Measurements from ENCODE around the gene LTB4R2. TPM values are rescaled to one million over a fixed set of nuclear protein-coding genes. Genes with fewer than 3 reads are reported as not detected.
A peak's percentile ranks its signal among the peaks of the same experiment; 100 is the strongest.
"Not testable (repeated sequence)": the region's sequence is repeated elsewhere in the genome, so short reads cannot be mapped to it uniquely, and the experiment has no call there.

The LTB4R2 gene
- total RNA-seq, 2 experiments from 2014 or later = 17.8 to 18.7 TPM

DNA sequence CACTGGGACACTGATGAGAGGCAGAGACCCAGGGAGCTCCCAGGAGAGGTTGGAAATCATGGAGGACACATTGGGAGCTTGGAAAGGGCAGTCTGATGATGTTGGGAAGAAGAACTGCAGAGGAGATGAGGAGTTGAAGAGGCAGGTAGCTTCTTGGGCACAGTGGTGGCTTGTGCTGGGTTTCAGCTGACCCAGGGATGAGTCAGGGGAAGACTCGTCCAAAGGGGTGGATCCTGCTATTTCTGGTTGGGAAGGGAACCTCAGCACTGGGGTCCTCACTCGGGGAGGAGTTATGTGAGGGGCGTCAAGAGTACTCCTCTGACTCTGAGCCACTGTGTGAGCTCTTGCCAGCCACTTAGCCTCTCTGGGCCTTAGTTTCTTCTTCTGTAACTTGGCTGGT, 13.4 kb downstream of the LTB4R2 start:
- POLR2A ChIA-PET = interaction anchor here (1.1 to 1.3 kb wide), 2 partner anchors 12 to 108 kb away, joined by 3 read pairs; partner anchors contain the start of gene LTB4R
- Mint-ChIP-seq H3K4me1 (ENCODE audit: low read depth) (peaks cover 24% of the 10 kb centered on the region), H3K4me3 (no peak overlapping the region)

DNA sequence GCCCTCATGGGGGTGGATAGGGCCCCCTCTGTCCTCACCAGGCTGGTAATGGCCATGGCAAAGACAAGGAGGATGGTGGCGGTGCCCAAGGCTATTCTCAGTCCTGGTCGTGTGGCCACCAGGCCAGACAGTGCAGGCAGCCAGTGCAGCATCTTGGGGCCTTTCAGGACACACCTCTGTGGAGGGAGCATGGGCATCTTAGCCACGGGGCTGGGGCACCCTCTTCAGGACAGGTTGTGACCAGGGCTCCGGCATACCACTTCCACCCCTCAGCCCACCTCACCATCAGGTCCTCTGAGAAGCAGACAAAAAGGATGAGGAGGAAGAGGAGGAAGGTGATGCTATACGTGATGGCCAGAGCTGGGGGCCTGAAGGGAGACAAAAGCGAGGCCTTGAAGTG, 14.1 kb downstream of the LTB4R2 start:
- DNase-seq (no peak), ATAC-seq (no peak)
- Mint-ChIP-seq H3K9me3 (ENCODE audit: insufficient read depth) (no peaks in the 10 kb centered on the region), H3K27ac (no peak overlapping the region), H3K27me3 (ENCODE audit: low read depth) (peaks cover 14% of the 10 kb centered on the region), H3K4me1 (ENCODE audit: low read depth) (peaks cover 29% of the 10 kb centered on the region), H3K36me3 (ENCODE audit: low read depth) (no peaks in the 10 kb centered on the region), H3K4me3 (no peak overlapping the region)
- ChIA-PET CTCF (interaction anchor here (0.9 to 8.9 kb wide), 7 partner anchors 9 to 114 kb away, joined by 3 to 87 read pairs (median 5); partner anchors contain the start of genes ADCY4, CBLN3, CIDEB and KHNYN), POLR2A (no interaction called here)

More for the DNA sequence above, 13.4 kb downstream of the LTB4R2 start:
- peaks cover 15% of the 10 kb centered on the region for H3K27me3 Mint-ChIP-seq (ENCODE audit: low read depth)
- no peak overlapping the region for H3K27ac Mint-ChIP-seq
- H3K9me3 Mint-ChIP-seq (ENCODE audit: insufficient read depth) = no peaks in the 10 kb centered on the region
- no peak for DNase-seq
- no peaks in the 10 kb centered on the region for H3K36me3 Mint-ChIP-seq (ENCODE audit: low read depth)
- no peak for ATAC-seq
- CTCF ChIA-PET = interaction anchor here (0.9 to 8.9 kb wide), 5 partner anchors 10 to 114 kb away, joined by 3 to 87 read pairs (median 5); partner anchors contain the start of genes ADCY4, CIDEB, LTB4R and LTB4R2

DNA sequence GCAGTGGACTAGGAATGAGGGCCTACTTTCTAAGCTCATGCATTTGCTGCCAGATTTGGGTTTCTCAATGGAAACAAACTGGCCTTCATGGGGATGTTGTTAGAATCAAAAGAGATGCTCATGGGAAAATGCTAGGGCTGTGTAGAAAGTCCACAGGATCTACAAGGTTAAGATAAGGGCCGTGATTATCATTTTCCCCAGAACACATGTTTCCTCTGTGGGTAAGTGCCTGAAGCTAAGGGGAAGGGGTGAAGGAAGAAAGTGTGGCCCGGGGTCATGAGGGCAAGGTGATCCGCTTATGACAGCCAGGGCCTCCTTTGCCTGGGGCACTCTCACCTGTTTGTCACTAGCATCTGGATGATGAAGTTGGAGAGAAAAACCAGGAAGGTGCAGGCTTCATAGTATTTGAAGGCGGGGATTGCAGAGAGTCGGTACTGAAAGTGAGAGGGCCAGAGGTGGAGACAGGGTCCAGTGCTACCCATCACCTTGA, 15.1 kb downstream of the LTB4R2 start:
- H3K27ac Mint-ChIP-seq = no peak overlapping the region

DNA sequence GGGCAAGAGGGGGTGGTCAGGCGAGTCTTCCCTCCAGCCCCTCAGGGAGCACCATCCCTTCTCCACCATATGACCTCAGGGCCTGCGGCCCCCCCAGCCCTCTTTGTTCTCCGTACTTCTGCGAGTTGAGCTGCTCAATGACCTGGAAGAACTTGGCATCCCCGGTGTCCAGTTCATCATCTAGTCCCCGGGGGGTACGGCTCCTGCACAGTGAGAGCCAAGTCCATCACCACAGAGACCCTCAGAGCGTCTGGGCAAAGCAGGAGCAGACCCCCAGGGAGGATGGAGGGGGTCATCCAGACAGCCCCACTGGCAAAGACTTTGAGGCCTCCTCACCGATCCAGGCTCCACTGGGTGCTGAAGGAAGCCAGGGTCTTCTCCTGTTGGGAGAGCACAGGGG, 16.0 kb downstream of the LTB4R2 start:
- ChIA-PET CTCF (interaction anchor here (1.2 to 9.0 kb wide), 7 partner anchors 7 to 112 kb away, joined by 3 to 142 read pairs (median 42); partner anchors contain the start of genes ADCY4, CBLN3, CIDEB and KHNYN), POLR2A (interaction anchor here (0.7 to 1.1 kb wide), 3 partner anchors 55 to 110 kb away, joined by 3 to 5 read pairs (median 3); partner anchors contain the start of gene RABGGTA)
- Mint-ChIP-seq H3K4me3 (no peak overlapping the region), H3K36me3 (ENCODE audit: low read depth) (no peaks in the 10 kb centered on the region), H3K4me1 (ENCODE audit: low read depth) (peaks cover 47% of the 10 kb centered on the region), H3K9me3 (ENCODE audit: insufficient read depth) (no peaks in the 10 kb centered on the region), H3K27me3 (ENCODE audit: low read depth) (peaks cover 3% of the 10 kb centered on the region), H3K27ac (no peak overlapping the region)
- DNase-seq (no peak), ATAC-seq (no peak)

More for the DNA sequence above, 15.1 kb downstream of the LTB4R2 start:
- Mint-ChIP-seq H3K4me1 (ENCODE audit: low read depth) (peaks cover 39% of the 10 kb centered on the region), H3K36me3 (ENCODE audit: low read depth) (no peaks in the 10 kb centered on the region), H3K9me3 (ENCODE audit: insufficient read depth) (no peaks in the 10 kb centered on the region), H3K4me3 (no peak overlapping the region), H3K27me3 (ENCODE audit: low read depth) (peaks cover 7% of the 10 kb centered on the region)
- ATAC-seq = no peak
- DNase-seq = no peak
- CTCF ChIA-PET = interaction anchor here (1.0 to 8.9 kb wide), 7 partner anchors 8 to 113 kb away, joined by 3 to 87 read pairs (median 5); partner anchors contain the start of genes ADCY4, CBLN3, CIDEB and KHNYN
- POLR2A ChIA-PET = interaction anchor here (0.7 to 1.1 kb wide), 4 partner anchors 54 to 111 kb away, joined by 3 to 5 read pairs (median 4); partner anchors contain the start of genes KHNYN and RABGGTA

DNA sequence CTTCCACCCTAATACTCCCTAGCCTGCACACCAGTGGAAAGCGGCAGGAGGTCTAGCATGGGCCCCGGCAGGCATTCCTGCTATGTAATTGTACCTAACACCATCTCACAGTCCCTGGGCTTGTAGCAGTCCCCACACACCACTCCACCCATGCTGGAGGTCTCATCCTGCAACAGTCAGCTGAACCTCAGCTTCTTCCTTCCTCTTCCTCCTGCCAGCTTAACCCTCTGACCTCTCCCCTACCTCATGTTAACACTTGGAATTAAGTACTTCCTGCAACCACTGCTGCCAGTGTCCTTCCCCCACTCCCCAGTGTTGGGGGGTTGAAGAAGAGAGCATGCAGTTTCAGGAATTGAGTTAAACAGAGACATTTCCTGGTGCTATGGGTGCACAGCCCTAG, 17.4 kb downstream of the LTB4R2 start:
- peak overlapping the region; percentile 90 for H3K27ac Mint-ChIP-seq
- DNase-seq = no peak
- H3K9me3 Mint-ChIP-seq (ENCODE audit: insufficient read depth) = no peaks in the 10 kb centered on the region
- CTCF ChIA-PET = interaction anchor here (0.6 to 9.0 kb wide), 10 partner anchors 9 to 114 kb away, joined by 3 to 142 read pairs (median 6); partner anchors contain the start of genes CIDEB, KHNYN, LTB4R and LTB4R2
- no peak for ATAC-seq
- no peak overlapping the region for H3K4me3 Mint-ChIP-seq
- peaks cover 60% of the 10 kb centered on the region for H3K4me1 Mint-ChIP-seq (ENCODE audit: low read depth)
- no peaks in the 10 kb centered on the region for H3K36me3 Mint-ChIP-seq (ENCODE audit: low read depth)
- peaks cover 8% of the 10 kb centered on the region for H3K27me3 Mint-ChIP-seq (ENCODE audit: low read depth)
- POLR2A ChIA-PET = interaction anchor here (1.5 kb wide), 1 partner anchor 103 kb away, joined by 7 read pairs; the partner anchor contains the start of genes CBLN3 and KHNYN

DNA sequence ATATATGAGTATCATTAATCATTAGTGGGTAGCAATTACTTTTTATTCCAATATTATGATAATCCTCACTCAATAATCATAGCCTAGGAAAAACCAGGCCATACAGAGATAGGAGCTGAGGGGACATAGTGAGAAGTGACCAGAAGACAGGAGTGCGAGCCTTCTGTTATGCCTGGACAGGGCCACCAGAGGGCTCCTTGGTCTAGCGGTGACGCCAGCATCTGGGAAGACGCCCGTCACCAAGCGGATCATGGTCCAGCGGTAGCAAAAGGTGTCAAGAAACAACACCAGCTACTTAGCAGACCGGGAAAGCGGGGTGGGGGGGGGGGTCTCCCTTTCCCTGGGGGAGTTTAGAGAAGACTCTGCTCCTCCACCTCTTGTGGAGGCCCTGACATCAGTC, 18.0 kb downstream of the LTB4R2 start:
- H3K9me3 Mint-ChIP-seq (ENCODE audit: insufficient read depth); DNase-seq; ATAC-seq; H3K27ac Mint-ChIP-seq; H3K4me3 Mint-ChIP-seq; H3K36me3 Mint-ChIP-seq (ENCODE audit: low read depth): not testable (repeated sequence)
- CTCF ChIA-PET = interaction anchor here (0.9 to 9.0 kb wide), 9 partner anchors 12 to 167 kb away, joined by 3 to 142 read pairs (median 6); partner anchors contain the start of genes CIDEB, IRF9, KHNYN and LTB4R
- Mint-ChIP-seq H3K27me3 (ENCODE audit: low read depth) (peaks cover 11% of the 10 kb centered on the region), H3K4me1 (ENCODE audit: low read depth) (peaks cover 64% of the 10 kb centered on the region)
- POLR2A ChIA-PET = interaction anchor here (1.5 to 13.7 kb wide), 3 partner anchors 14 to 103 kb away, joined by 5 to 185 read pairs (median 7); partner anchors contain the start of genes CBLN3 and KHNYN

DNA sequence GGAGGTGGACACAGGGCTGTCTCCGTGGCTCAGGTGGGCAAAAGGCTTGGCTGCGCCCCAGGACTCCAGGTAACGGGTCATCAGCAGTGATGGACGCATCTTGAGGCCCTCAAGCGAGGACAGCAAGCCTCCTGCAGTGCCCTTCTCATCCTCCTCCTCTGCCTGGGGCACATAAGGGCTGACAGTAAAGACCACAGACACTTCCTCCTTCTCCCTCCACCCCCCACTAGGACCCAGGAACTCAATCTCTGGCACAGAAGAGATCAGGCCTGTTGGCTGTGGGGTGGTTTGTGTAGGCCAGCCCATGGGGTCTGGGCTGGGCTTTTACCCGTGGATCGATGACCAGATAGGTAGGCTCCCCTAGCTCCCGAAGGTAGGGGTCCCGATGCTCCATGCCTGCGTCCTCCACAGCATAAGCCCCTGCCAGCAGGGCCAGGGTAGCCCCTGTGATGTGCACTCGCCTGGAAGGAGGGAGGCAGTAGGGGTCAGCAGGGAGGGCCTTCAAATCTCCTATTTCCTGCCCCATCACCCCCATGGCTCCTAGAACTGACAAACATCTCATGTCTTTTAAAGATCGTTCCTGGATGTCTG, 19.2 kb downstream of the LTB4R2 start:
- CTCF ChIA-PET = interaction anchor here (0.7 to 9.0 kb wide), 7 partner anchors 8 to 108 kb away, joined by 3 to 142 read pairs (median 10); partner anchors contain the start of genes CIDEB, KHNYN, LTB4R and LTB4R2
- Mint-ChIP-seq H3K27ac (peak overlapping the region; percentile 71), H3K27me3 (ENCODE audit: low read depth) (peaks cover 14% of the 10 kb centered on the region), H3K4me3 (no peak overlapping the region), H3K4me1 (ENCODE audit: low read depth) (peaks cover 77% of the 10 kb centered on the region), H3K9me3 (ENCODE audit: insufficient read depth) (no peaks in the 10 kb centered on the region), H3K36me3 (ENCODE audit: low read depth) (no peaks in the 10 kb centered on the region)
- DNase-seq = no peak
- POLR2A ChIA-PET = interaction anchor here (0.6 to 13.7 kb wide), 5 partner anchors 15 to 364 kb away, joined by 3 to 185 read pairs (median 4); partner anchors contain the start of genes CBLN3, KHNYN and TINF2
- ATAC-seq = no peak

DNA sequence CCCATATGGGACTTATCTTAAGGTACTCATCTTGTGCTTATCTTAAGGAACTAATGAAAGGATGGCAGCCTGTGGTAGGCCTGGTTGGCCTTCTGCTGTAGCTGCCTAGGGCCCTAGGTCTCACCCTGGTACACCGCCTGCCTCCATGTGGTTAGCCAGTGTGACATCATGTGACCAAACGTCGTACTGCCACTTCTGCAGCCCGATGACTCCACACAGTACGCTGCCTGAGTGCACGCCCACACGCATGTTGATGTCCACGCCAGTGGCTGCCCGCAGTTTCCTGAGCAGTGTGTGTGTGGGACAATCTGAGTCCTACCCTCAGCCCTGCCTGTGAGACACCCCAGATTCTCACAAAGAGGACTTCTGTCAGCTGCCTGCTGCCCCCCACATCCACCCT, 19.8 kb downstream of the LTB4R2 start:
- Mint-ChIP-seq H3K4me1 (ENCODE audit: low read depth) (peaks cover 79% of the 10 kb centered on the region), H3K27ac (peak overlapping the region; percentile 71), H3K36me3 (ENCODE audit: low read depth) (no peaks in the 10 kb centered on the region), H3K4me3 (peak overlapping the region; percentile 25), H3K27me3 (ENCODE audit: low read depth) (peaks cover 16% of the 10 kb centered on the region), H3K9me3 (ENCODE audit: insufficient read depth) (no peaks in the 10 kb centered on the region)
- CTCF ChIA-PET = interaction anchor here (1.1 to 9.0 kb wide), 5 partner anchors 8 to 107 kb away, joined by 3 to 142 read pairs (median 17); partner anchors contain the start of genes CIDEB, KHNYN, LTB4R and LTB4R2
- POLR2A ChIA-PET = interaction anchor here (0.6 to 13.7 kb wide), 4 partner anchors 16 to 364 kb away, joined by 3 to 185 read pairs (median 4); partner anchors contain the start of genes CBLN3 and KHNYN
- DNase-seq (peak; percentile 80), ATAC-seq (peak; percentile 48)

DNA sequence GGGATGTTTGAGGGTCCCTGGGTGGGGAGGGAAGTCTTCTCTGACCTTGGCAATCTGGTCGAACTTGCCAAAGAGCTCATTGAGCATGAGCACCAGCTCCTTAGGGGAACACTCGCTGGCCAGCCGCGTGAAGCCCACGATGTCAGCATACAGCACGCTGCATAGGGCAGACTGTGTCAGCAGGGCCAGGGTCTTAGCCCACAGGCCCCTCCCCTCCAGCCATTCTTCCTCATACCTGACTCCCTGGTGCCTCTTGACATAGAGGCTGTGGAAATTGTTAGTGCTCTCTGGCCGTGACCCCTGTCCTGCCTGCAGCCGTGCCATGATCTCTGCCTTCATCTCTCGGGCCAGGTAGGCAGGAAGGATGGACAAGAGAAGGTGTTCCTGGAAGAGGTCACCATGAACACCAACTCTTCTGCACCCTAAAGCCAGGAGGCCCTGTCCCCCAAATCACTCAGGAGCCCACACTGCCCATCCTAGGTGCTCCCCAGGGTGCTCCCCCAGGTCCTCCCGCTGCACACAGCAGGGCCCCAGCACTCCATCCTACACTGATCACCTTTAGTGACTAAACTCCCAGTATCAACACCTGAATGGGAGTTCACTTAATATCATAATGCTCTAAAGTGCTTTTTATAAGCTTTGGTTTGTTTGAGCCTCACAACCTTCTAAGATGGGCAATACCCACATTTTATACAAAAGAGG, 21.2 kb downstream of the LTB4R2 start:
- ATAC-seq (no peak), DNase-seq (no peak)
- H3K27ac Mint-ChIP-seq = no peak overlapping the region
- H3K9me3 Mint-ChIP-seq (ENCODE audit: insufficient read depth) = no peaks in the 10 kb centered on the region
- H3K4me3 Mint-ChIP-seq = no peak overlapping the region
- ChIA-PET POLR2A (interaction anchor here (0.6 to 13.7 kb wide), 3 partner anchors 89 to 100 kb away, joined by 3 to 185 read pairs (median 3); partner anchors contain the start of genes CBLN3, KHNYN and TINF2), CTCF (interaction anchor here (0.9 to 12.7 kb wide), 11 partner anchors 9 to 109 kb away, joined by 3 to 709 read pairs (median 27); partner anchors contain the start of genes CBLN3, CIDEB, DHRS1 and KHNYN)
- H3K36me3 Mint-ChIP-seq (ENCODE audit: low read depth) = peaks cover 9% of the 10 kb centered on the region
- H3K27me3 Mint-ChIP-seq (ENCODE audit: low read depth) = peaks cover 22% of the 10 kb centered on the region
- H3K4me1 Mint-ChIP-seq (ENCODE audit: low read depth) = peaks cover 80% of the 10 kb centered on the region

DNA sequence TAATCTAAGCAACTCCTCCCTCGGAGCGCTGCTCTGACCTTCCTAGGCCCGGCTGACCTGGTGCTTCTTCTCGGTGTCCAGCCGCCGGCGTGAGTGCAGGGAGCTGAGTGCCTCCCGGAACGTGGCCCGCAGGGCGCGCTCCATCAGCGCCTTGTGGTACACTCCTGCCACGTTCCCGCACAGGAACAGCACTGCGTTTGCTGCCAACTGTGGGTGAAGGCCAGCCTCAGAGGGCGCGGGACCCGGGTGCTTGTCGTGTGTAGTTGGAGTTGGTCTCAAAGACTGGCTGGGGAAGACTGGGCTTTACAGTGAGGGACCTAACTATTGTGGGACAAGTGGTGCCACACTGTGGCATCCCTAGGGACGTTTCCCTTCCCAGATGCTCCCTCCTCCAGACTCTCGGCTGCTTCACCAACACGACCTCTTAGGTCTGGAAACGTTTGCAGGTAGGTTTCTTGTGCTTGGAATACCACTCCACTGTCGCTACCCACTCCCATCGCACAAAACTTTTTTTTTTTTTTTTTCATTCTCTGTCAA, 21.9 kb downstream of the LTB4R2 start:
- no peak for DNase-seq
- Mint-ChIP-seq H3K27ac (peak overlapping the region; percentile 61), H3K4me1 (ENCODE audit: low read depth) (peaks cover 78% of the 10 kb centered on the region), H3K9me3 (ENCODE audit: insufficient read depth) (no peaks in the 10 kb centered on the region), H3K36me3 (ENCODE audit: low read depth) (peaks cover 16% of the 10 kb centered on the region), H3K27me3 (ENCODE audit: low read depth) (peaks cover 22% of the 10 kb centered on the region), H3K4me3 (peak overlapping the region; percentile 75)
- CTCF ChIA-PET = interaction anchor here (0.6 to 12.7 kb wide), 23 partner anchors 9 to 223 kb away, joined by 3 to 709 read pairs (median 12); partner anchors contain the start of genes CBLN3, CHMP4A, CIDEB and DHRS1
- POLR2A ChIA-PET = interaction anchor here (0.7 to 13.7 kb wide), 4 partner anchors 14 to 99 kb away, joined by 3 to 185 read pairs (median 3); partner anchors contain the start of genes CBLN3, KHNYN and TINF2
- peak; percentile 1 for ATAC-seq
